K562 (cell line): ENCODE measurements around the gene EFCAB8. TPM values are rescaled to one million over a fixed set of nuclear protein-coding genes. Genes with fewer than 3 reads are reported as not detected.

Experiments used
- ATAC-seq: fragments of 200-7000 bp; cut with Tn5 transposase; 3 replicates; pipeline ENCODE4 v1.9.1; 2020; ENCODE audit warnings: moderate library complexity
- BruUV-seq: library from RNA; stranded (reverse); fragments of 400-500 nt; replicated peaks from 2 replicates; lab custom pipeline; 2021; lab: Mats Ljungman, UMichigan
- CTCF ChIA-PET: fragments of 300-600 bp; formaldehyde crosslinking; extraction: SDS; loops from one replicate; lab custom pipeline; 2021; ENCODE audit warnings: low intra/inter-chr PET ratio; lab: Yijun Ruan, JAX
- POLR2A ChIA-PET: fragments of 300-600, 350-650 bp; sonication (Branson Sonifier 250); formaldehyde crosslinking; extraction: SDS; loops from one replicate; lab custom pipeline; 2021; ENCODE audit warnings: antibody characterized with exemption, inconsistent platforms; lab: Yijun Ruan, JAX
- DNase-seq, 4 experiments: peaks; one replicate each; pipeline versions ENCODE4 v3.0.0 to v3.0.0-alpha.2; 2011 to 2018; ENCODE audit warnings: low spot score in 3 of 4, mixed read lengths in 3 of 4; ENCODE audit errors: extremely low read depth in 1 of 4
- FAIRE-seq: peaks from 2 replicates; lab custom pipeline; 2011; peaks lifted over from hg19 to GRCh38; lab: Jason Lieb, UNC
- H2AFZ ChIP-seq: 2 replicates; pipeline ENCODE4 v1.6.0; 2011; ENCODE audit warnings: low read depth, low read length, control low read depth, inconsistent platforms
- H3K27ac ChIP-seq: fragments of 200-600 bp; 3 replicates; pipeline ENCODE4 v1.8.0; 2011; ENCODE audit warnings: low read depth, mild to moderate bottlenecking, control low read depth, inconsistent platforms, low read length, moderate library complexity, mixed read lengths; ENCODE audit errors: extremely low read depth
- H3K27me3 ChIP-seq, 2 experiments: fragments of 300-600 bp in 1 of 2; 2 replicates in 1 of 2; 3 replicates in 1 of 2; pipeline versions ENCODE4 v1.6.0 to v1.8.0; 2011; ENCODE audit warnings: inconsistent platforms in 2 of 2, low read length in 2 of 2, mild to moderate bottlenecking in 1 of 2, mixed read lengths in 1 of 2, moderate library complexity in 1 of 2; ENCODE audit not compliant: control insufficient read depth in 2 of 2, insufficient read depth in 2 of 2
- H3K36me3 ChIP-seq: fragments of 300-600 bp; 3 replicates; pipeline ENCODE4 v1.8.0; 2011; ENCODE audit warnings: mild to moderate bottlenecking, low read length, inconsistent platforms; ENCODE audit not compliant: control insufficient read depth, insufficient read depth
- H3K4me1 ChIP-seq, 2 experiments: fragments of 200-600 bp in 1 of 2; replicated peaks in 1 of 2; 2 replicates in 1 of 2; 3 replicates in 1 of 2; pipeline versions ENCODE4 v1.5.1 to v1.8.0; 2011; ENCODE audit warnings: inconsistent platforms in 2 of 2, low read length in 2 of 2, mild to moderate bottlenecking in 1 of 2, mixed read lengths in 1 of 2, moderate library complexity in 1 of 2; ENCODE audit not compliant: control insufficient read depth in 2 of 2, insufficient read depth in 2 of 2
- H3K4me2 ChIP-seq: 2 replicates; pipeline ENCODE4 v1.6.1; 2011; ENCODE audit warnings: low read length, control low read depth, inconsistent platforms, mixed read lengths; ENCODE audit not compliant: insufficient read depth
- H3K4me3 ChIP-seq: fragments of 200-600 bp; sonication (generic), shearing (Covaris generic); 2 replicates; pipeline ENCODE4 v1.5.1; 2016; ENCODE audit warnings: control low read depth, inconsistent platforms
- H3K79me2 ChIP-seq: fragments of 200-600 bp; 3 replicates; pipeline ENCODE4 v1.8.0; 2011; ENCODE audit warnings: low read length, inconsistent platforms; ENCODE audit not compliant: control insufficient read depth, insufficient read depth
- H3K9ac ChIP-seq, 2 experiments: 2 replicates each; pipeline versions ENCODE4 v1.6.0 to v1.6.1; 2011; ENCODE audit warnings: low read depth in 2 of 2, low read length in 2 of 2, control low read depth in 1 of 2, inconsistent platforms in 1 of 2, mild to moderate bottlenecking in 1 of 2, mixed read lengths in 1 of 2; ENCODE audit not compliant: insufficient read depth in 1 of 2
- H3K9me1 ChIP-seq: one replicate; pipeline ENCODE4 v1.6.0; 2011; ENCODE audit warnings: inconsistent platforms, mild to moderate bottlenecking, low read length, moderate library complexity; ENCODE audit not compliant: control insufficient read depth, insufficient read depth
- H3K9me3 ChIP-seq: replicated peaks from 2 replicates; pipeline ENCODE4 v1.5.1; 2011; ENCODE audit warnings: low read depth, low read length, inconsistent platforms; ENCODE audit not compliant: control insufficient read depth, insufficient read depth
- H4K20me1 ChIP-seq: replicated peaks from 2 replicates; pipeline ENCODE4 v1.6.1; 2011; ENCODE audit warnings: low read length, inconsistent platforms, mixed read lengths; ENCODE audit not compliant: control insufficient read depth, insufficient read depth
- ATF7 ChIP-seq: fragments of 450-650 bp; IDR thresholded peaks from 2 replicates; pipeline ENCODE4 v1.7.1; 2014; ENCODE audit warnings: mild to moderate bottlenecking, moderate library complexity
- BRD4 ChIP-seq: fragments of 200-600 bp; sonication (generic); IDR thresholded peaks from 2 replicates; pipeline ENCODE4 v1.6.1; 2017; ENCODE audit warnings: inconsistent platforms
- ZMIZ1 ChIP-seq, 2 experiments: fragments of 150-350 bp in 1 of 2; IDR thresholded peaks; 2 replicates each; pipeline ENCODE4 v1.6.1; 2012 to 2016; ENCODE audit warnings: low read depth in 2 of 2, low read length in 2 of 2, mild to moderate bottlenecking in 1 of 2, moderate library complexity in 1 of 2
- ZNF197 ChIP-seq: fragments of 200-800 bp; sonication (Bioruptor generic); IDR thresholded peaks from 2 replicates; pipeline ENCODE4 v1.6.1; 2016; ENCODE audit warnings: low read depth, missing genetic modification characterization, missing compliant biosample characterization
- WGBS: fragments of 100-300 bp; shearing (Covaris generic); methylation state at CpG from one replicate; pipeline ENCODE4 v1.1.6; 2016; ENCODE audit warnings: low coverage, mixed read lengths; ENCODE audit not compliant: insufficient coverage; ENCODE audit errors: missing lambda C conversion rate; 5-methylcytosine and 5-hydroxymethylcytosine counted together
- in situ Hi-C: fragments of 300-500 bp; cut with MboI; formaldehyde crosslinking; loops from 4 replicates; pipeline ENCODE4 v1.15.0; 2018; ENCODE audit warnings: inconsistent platforms, mixed read lengths
- intact Hi-C: fragments of 100-400 bp; cut with micrococcal nuclease; formaldehyde crosslinking; loops from 2 replicates; pipeline ENCODE4 v1.14.2; 2022
- polyA plus RNA-seq, 8 experiments: library from polyadenylated mRNA; depleted of rRNA in 4 of 8; stranded (reverse) in 5 of 8; unstranded in 3 of 8; fragments of >200 nt; fragmentation: Nextera tagmentation in 2 of 8; fragmentation: Illumina TruSeq in 1 of 8; extraction: Ambion mirVana in 2 of 8; extraction: Trizol in 1 of 8; gene quantifications; 2 replicates each; pipeline versions ENCODE4 v1.2.1 to v1.2.3, GENCODE V29; 2011 to 2014; ENCODE audit warnings: inconsistent platforms in 1 of 8, missing spikeins in 1 of 8
- total RNA-seq, 7 experiments: library from RNA; depleted of rRNA in 6 of 7; stranded (reverse); fragments of >200 nt in 6 of 7; fragmentation: Illumina TruSeq in 2 of 7; extraction: Trizol in 2 of 7; gene quantifications; 2 replicates each; pipeline versions ENCODE4 v1.2.1 to v1.2.3, GENCODE V29; 2011 to 2021; ENCODE audit warnings: low replicate concordance in 1 of 7

Gene EFCAB8
- total and polyA plus RNA-seq, 9 of the 15 experiments (the other 6 are each of a cell fraction or from before 2014, with no cell fraction given): 0.03 to 0.18 (median 0.11) TPM; not detected in 6

DNA sequence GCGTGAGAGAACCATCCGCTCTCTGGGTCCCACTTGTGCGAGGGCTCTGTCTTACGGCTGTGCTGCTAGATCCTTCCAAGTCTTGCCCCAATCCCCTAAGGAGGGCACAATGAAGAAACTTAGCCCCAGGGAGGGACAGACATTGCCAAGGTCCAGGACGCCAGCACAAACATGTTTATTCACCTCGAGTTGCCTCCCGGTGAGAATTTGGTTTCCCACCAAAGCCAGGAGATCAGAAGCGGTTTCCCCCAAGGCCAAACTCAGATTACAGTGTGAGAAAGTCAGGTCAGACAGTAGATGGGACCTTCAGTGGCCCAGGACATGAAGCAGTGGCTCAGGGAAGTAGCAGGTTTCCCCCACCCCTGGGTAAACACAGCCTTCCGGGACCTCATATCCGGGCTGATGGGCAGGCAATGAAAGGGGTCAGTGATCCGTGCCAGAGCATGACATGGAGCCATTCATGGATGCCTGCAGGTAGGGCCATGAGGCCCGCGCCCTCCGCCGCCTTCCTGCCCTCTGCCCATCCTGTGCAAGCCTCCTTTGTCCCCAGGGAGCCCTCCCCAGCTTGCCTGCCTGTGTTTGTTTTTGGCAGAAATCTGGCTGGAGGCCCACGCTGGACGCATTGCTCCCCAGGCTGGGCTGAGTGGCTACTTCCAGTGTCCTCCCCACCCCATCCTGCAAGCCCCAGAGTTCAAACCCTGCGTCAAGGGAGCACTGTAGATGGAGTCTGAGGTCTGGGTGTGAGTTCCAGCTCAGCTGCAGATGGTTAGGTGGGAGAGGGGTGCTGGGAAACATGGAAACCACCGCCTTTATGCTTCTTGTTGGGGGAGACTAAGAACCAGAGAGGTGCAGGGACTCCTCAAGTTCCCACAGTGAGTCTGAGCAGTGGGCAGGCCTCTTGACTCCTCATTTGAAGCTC, 150.8 kb downstream of the EFCAB8 start:
- H3K27me3 ChIP-seq: peaks cover 8 to 43% of the 10 kb centered on the region in 2 experiments; a peak in 4 of 5 replicates

More for the DNA sequence above, 150.8 kb downstream of the EFCAB8 start:
- H3K9ac ChIP-seq: no peak overlapping the region; a peak in 1 of 4 replicates
- H3K4me1 ChIP-seq: no peaks in the 10 kb centered on the region; a peak in 1 of 5 replicates
- ChIA-PET CTCF (no interaction called here), POLR2A (interaction anchor here (1.0 kb wide), 1 partner anchor 250 kb away, joined by 3 read pairs; no protein-coding TSS in a partner anchor)
- ATAC-seq (no peak), DNase-seq (no peak), FAIRE-seq (no peak)
- no peak overlapping the region for H2AFZ ChIP-seq
- H3K79me2 ChIP-seq: no peaks in the 10 kb centered on the region
- H3K4me2 ChIP-seq: no peak overlapping the region
- H3K9me3 ChIP-seq: peaks cover 4% of the 10 kb centered on the region
- no peak overlapping the region for H3K27ac ChIP-seq
- H3K36me3 ChIP-seq: no peaks in the 10 kb centered on the region
- in situ Hi-C loops: no loop called here
- H3K4me3 ChIP-seq: no peak overlapping the region
- intact Hi-C loops: no loop called here
- no TSS peak for BruUV-seq
- H3K9me1 ChIP-seq: no peaks in the 10 kb centered on the region
- H4K20me1 ChIP-seq: no peaks in the 10 kb centered on the region
- TF ChIP-seq BRD4 (no peak), ATF7 (no peak), ZNF197 (CRISPR knock-in tag) (no peak), ZMIZ1 (IDR thresholded peaks at IDR 0.05; ENCODE audit: low read depth in 2 of 2, low read length in 2 of 2) (no peak)
- 1% methylated on average over 18 of the region's 19 CpGs for WGBS
